HG03460 (cell line): ENCODE results near the gene AKNA.

Experiments
- ATAC-seq: cut with Tn5 transposase; IDR thresholded peaks from one replicate; pipeline ENCODE4 v1.9.1; 2021; ENCODE audit not compliant: unreplicated experiment

The AKNA gene

GRCh38 chr9:114310471-114311450, 77.0 kb downstream of the AKNA start:
- no peak for ATAC-seq

DNA sequence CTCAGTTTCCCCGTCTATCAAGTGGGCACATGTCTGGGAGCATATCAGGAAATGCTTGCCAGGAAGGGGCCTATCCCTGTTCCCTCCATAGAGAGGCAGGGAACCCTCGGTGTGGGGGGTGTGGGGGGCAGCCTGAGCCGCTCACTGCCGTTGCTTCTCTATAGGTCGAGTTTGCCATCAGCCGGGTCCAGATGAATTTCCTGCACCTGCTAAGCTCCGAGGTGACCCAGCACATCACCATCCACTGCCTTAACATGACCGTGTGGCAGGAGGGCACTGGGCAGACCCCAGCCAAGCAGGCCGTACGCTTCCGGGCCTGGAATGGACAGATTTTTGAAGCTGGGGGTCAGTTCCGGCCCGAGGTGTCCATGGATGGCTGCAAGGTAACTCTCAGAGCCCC, 78.7 kb downstream of the AKNA start:
- ATAC-seq, result no peak

DNA sequence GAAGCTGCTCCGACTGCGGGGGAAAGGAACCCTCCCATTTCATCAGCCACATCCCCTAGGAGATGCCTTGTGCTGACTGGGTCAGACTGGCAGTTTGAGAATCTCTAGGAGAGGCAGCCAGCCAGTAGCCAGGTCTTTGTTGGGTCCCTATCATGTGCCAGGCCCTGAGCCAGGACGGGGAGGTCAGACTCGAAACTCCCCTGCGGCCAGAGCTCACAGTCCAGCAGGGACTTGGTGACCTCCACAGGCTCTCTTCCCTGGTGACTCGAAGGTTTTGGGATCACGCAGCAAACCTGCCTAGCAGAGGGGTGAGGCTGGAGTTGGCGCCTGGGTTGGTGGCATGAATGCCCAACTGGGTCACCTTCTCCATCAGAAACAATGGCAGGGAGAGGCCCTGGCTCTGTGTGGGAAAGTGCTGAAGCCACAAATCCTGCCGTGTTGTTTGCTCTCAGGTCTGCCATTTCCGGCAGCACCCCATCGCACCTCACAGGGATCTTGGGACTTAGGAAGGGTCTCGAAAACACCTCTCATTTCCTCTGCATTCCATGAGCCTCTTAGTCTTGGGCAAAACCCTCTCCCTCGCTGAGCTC, 79.3 kb downstream of the AKNA start:
- ATAC-seq, result no peak

- no peak for ATAC-seq
Measured at GRCh38 chr9:114307899-114308267, 79.9 kb downstream of the AKNA start.

- ATAC-seq, result no peak
Measured at GRCh38 chr9:114304416-114305188, 83.2 kb downstream of the AKNA start.

GRCh38 chr9:114303977-114304376, 83.8 kb downstream of the AKNA start:
- no peak for ATAC-seq

GRCh38 chr9:114303571-114303970, 84.2 kb downstream of the AKNA start:
- no peak for ATAC-seq

GRCh38 chr9:114302727-114303126, 85.1 kb downstream of the AKNA start:
- no peak for ATAC-seq

DNA sequence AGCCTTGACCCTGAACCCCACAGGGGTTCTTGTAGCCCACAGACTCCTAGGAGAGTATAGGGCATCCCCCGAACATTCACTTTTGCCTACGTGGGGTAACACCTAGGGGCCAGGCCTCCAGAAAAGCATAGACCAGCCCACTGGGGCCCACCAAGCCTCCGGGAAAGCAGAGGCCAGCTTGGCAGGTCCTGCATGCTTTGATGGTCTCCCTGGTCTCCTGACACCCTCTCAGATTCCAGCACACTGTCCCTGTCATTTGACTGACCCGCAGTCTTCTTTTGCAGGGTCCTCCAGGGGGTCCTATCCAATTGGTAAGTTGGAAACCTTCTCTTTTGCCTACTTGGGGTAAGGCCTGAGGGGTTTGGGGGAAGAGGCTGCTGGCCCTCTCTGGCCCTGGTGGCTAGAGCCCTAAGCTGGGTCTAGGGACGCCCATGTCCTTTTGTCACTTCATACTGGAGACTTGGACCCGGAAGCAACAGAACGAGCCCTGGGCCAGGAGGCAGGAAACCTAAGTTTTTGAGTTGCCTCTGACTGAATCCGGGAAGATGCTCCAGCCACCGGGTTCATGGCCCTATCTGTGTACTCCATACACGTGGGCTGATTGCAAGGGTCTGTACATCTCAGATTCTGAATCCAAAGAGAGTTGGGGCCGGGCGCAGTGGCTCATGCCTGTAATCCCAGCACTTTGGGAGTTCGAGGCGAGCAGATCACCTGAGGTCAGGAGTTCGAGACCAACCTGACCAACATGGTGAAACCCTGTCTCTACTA, 85.8 kb downstream of the AKNA start:
- no peak for ATAC-seq

DNA sequence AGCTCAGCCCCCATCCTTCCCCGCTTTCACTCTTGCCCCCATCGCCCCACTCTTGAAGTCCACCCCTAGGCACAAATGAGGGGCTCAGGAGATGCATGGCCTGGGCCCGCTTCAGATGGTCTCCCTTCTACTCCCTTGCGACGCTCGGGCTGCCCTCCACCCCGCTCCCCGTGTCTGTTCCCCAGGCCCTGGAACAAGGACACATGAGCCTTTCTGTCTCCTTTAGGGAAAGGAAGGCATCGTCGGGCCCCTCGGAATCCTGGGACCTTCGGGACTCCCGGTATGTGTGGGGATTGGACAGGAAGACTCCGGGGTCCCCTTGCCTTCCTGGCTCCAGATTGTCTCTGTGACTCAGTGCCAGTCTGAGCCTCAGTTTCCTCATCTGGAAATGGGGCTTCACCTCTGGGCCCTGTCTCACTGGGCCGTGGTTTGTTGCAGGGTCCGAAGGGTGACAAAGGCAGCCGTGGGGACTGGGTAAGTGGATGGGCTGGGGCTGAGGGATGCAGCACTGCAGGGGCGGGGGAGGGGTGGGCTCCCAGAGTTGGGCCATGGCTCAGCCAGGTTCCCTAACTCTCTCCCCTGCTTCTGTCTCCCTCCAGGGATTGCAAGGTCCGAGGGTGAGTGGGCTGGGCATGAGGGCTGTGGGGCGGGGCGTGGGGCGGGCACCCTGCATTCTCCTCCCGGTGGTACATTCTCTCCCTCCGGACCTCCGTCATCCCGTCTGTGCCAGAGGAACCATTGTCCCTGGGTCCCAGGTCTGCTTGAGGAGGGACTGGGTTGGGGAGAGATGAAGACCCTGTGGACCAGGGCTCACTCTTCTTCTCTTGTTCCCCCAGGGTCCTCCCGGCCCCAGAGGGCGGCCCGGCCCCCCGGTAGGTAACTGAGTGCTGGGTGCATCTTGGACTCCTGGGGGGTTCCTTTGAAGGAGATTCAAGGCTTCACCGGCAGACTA, 86.7 kb downstream of the AKNA start:
- no peak for ATAC-seq

GRCh38 chr9:114300153-114300845, 87.5 kb downstream of the AKNA start:
- ATAC-seq, result no peak

DNA sequence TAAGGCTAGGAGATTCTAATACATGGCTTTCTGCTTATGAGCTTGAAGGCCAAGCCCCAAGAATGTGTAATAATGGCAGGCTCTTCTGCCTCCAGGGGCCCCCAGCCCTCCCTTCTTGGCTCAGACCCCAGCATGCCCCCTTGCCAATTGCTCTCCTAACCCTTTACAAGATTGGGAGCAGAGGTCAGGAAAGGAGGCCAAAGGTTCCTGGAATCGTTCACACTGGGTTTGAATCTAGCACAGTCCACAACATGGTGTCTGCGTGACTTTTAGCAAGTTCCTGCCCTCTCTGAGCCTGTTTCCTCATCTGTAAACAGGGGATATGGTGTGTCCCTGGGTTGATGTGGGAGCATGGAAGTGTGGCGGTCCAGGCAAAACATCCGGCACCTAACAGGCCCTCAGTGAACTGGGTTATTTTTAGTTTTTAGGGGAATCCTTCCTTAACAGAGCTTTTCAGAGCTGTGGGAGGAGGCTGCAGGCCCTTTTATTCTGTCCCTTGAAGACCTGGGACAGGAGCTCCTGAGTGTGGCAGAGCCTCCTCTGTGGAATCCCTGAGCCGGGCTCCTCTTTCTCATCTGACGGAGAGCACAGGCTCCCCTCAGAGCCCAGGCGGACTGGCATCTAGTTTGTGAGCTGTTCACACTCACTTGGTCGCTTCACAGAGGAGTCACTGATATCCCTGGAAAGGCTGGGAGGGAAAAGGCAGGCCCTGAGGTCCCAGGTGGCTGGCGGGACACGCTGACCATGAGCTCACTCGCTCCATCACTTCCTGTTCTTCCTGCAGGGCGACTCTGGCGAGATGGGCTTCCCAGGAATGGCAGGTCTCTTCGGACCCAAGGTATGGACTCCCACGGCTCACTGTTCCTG, 88.3 kb downstream of the AKNA start:
- ATAC-seq, result no peak

GRCh38 chr9:114296338-114296737, 91.4 kb downstream of the AKNA start:
- ATAC-seq, result no peak

DNA sequence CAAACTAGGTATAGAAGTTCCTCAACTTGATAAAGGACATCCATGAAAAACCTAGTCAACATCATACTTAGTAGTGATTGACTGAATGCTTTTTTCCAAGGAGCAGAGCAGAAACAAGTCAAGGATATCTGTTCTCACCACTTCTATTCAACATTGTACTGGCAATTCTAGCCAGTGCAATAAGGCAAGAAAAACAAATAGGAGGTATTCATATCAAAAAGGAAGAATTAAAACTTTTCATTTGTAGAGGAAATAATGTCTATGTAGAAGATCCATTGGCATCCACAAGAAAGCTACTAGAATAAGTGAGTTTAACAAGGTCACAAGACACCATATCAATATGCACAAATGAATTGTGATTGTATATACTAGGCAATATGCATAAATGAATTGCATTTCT, 93.1 kb downstream of the AKNA start:
- ATAC-seq, result no peak

DNA sequence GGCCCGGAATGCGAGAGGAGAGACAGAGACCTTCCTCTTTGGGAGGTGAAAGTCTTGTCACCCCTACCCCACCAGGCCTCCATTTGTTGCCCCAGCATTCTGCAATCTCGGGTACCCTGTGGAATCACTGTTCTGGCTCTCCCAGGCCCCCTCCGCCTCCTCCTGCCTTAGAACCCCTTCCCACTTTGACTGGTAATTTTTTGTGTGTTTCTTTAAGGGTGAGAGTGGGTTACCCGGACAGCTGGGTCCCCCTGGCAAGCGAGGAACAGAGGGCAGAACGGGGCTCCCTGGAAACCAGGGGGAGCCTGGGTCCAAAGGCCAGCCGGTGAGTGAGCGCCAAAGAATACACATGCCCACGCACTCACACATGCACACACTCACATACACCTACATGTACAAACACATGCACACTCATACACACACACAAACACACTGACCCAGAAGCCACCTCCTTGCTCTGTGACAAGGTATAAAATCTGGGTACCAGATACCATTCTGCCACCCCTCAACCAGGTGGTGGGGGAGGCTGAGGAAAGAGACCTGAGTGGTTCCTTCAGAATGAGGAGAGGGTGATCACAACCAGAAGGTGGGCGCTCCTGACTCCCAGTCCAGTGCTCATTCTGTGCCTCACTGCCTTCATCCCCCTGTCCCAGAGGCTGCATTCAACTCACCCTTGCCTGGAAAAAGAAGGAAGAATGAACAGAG, 95.7 kb downstream of the AKNA start:
- no peak for ATAC-seq

DNA sequence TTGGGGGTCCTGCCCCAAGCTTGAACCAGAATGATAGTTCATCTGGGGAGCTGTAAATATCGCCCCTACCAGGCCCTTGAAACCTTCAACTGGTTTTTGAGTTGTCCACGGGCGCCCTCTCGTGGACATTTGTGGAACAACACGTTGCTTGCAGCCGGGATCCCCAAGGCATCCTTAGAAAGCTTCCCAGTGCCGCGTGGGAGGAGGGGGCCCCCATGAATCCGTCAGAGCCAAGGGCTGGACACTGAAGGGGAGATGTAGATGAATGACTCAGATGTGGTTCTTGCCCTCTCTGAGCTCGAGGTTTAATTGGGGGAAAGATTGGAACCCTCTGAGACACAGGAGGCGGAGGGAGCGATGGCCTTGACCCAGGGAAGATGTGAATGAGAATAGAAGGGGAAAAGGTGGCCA, 96.7 kb downstream of the AKNA start:
- no peak for ATAC-seq

DNA sequence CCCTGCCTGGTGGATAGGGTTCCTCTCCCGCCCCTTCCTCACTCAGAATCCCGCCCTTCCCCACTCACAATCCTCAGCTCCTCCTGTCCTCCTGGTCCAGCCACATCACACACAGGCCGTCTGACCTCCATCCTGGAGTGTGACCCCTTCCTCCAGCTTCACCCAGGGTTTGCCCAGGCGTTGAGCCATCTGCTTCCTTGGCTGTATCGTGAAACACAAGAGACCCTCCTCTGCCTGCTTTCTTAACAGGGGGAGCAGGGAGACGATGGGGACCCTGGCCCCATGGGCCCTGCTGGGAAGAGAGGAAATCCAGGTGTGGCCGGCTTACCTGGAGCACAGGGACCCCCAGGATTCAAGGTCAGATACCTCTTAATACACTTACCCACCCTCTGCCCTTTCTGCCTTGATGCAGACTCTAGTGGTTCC, 97.2 kb downstream of the AKNA start:
- no peak for ATAC-seq
